ENCODE data around the gene DUSP1. TPM values are rescaled to one million over a fixed set of nuclear protein-coding genes. Genes with fewer than 3 reads are reported as not detected.

The DUSP1 gene
- total RNA-seq, 1 donor from 2014 or later: 4.2 TPM

GRCh38 chr5:172768573-172769341 is 2.2 kb downstream of the DUSP1 start:
- H3K79me2 ChIP-seq (ENCODE audit: low read depth): no peaks in the 10 kb centered on the region
- no peak overlapping the region for H3K9ac ChIP-seq
- H2AFZ ChIP-seq (replicated peaks): no peak overlapping the region
- no peak overlapping the region for H3K27ac ChIP-seq
- H3K9me3 Mint-ChIP-seq: peaks cover 3% of the 10 kb centered on the region
- peaks cover 6% of the 10 kb centered on the region for H3K27me3 Mint-ChIP-seq (ENCODE audit: insufficient read depth, low read depth)
- H3K4me3 ChIP-seq: no peak overlapping the region
- H3K4me1 ChIP-seq: peaks cover 9% of the 10 kb centered on the region
- peaks cover 63% of the 10 kb centered on the region for H3K4me1 Mint-ChIP-seq
- H3K27me3 ChIP-seq: peaks cover 39% of the 10 kb centered on the region
- H4K20me1 ChIP-seq (ENCODE audit: low read depth): peaks cover 9% of the 10 kb centered on the region
- H3K36me3 Mint-ChIP-seq: peaks cover 16% of the 10 kb centered on the region
- TF ChIP-seq EZH2phosphoT487 (IDR thresholded peaks at IDR 0.05) (no peak), EZH2 (IDR thresholded peaks at IDR 0.05) (no peak), CTCF (IDR thresholded peaks at IDR 0.05) (no peak)
- no peaks in the 10 kb centered on the region for H3K9me3 ChIP-seq (ENCODE audit: low read depth)
- H3K27ac Mint-ChIP-seq: no peak overlapping the region
- H3F3A ChIP-seq (ENCODE audit: low read depth): peaks cover 33% of the 10 kb centered on the region
- no peaks in the 10 kb centered on the region for H3K36me3 ChIP-seq
- H3K4me3 Mint-ChIP-seq: peak overlapping the region; percentile 98
- H3K4me2 ChIP-seq: no peak overlapping the region
- no peak for DNase-seq (ENCODE audit: low spot score)

GRCh38 chr5:172768098-172768572 is 2.9 kb downstream of the DUSP1 start:
- DNase-seq (ENCODE audit: low spot score): no peak
- H3K27me3 ChIP-seq: peaks cover 33% of the 10 kb centered on the region
- H3K9me3 Mint-ChIP-seq: peaks cover 3% of the 10 kb centered on the region
- no peaks in the 10 kb centered on the region for H3K79me2 ChIP-seq (ENCODE audit: low read depth)
- no peak overlapping the region for H3K4me3 ChIP-seq
- H2AFZ ChIP-seq (replicated peaks): no peak overlapping the region
- no peak overlapping the region for H3K27ac Mint-ChIP-seq
- no peak overlapping the region for H3K27ac ChIP-seq
- H3K4me1 ChIP-seq: peaks cover 9% of the 10 kb centered on the region
- H4K20me1 ChIP-seq (ENCODE audit: low read depth): peaks cover 9% of the 10 kb centered on the region
- H3K4me2 ChIP-seq: no peak overlapping the region
- peaks cover 33% of the 10 kb centered on the region for H3F3A ChIP-seq (ENCODE audit: low read depth)
- no peak overlapping the region for H3K4me3 Mint-ChIP-seq
- no peaks in the 10 kb centered on the region for H3K9me3 ChIP-seq (ENCODE audit: low read depth)
- H3K27me3 Mint-ChIP-seq (ENCODE audit: insufficient read depth, low read depth): peaks cover 6% of the 10 kb centered on the region
- H3K9ac ChIP-seq: no peak overlapping the region
- TF ChIP-seq EZH2 (IDR thresholded peaks at IDR 0.05): no peak
- TF ChIP-seq EZH2phosphoT487 (IDR thresholded peaks at IDR 0.05): no peak
- no peak for TF ChIP-seq CTCF (IDR thresholded peaks at IDR 0.05)
- peaks cover 16% of the 10 kb centered on the region for H3K36me3 Mint-ChIP-seq
- H3K4me1 Mint-ChIP-seq: peaks cover 65% of the 10 kb centered on the region
- no peaks in the 10 kb centered on the region for H3K36me3 ChIP-seq

- peaks cover 9% of the 10 kb centered on the region for H4K20me1 ChIP-seq (ENCODE audit: low read depth)
Measured at GRCh38 chr5:172766287-172767108, 4.5 kb downstream of the DUSP1 start.

More at GRCh38 chr5:172766287-172767108, 4.5 kb downstream of the DUSP1 start:
- H3K4me3 Mint-ChIP-seq: peak overlapping the region; percentile 84
- Histone ChIP-seq H3K79me2 (ENCODE audit: low read depth) (no peaks in the 10 kb centered on the region), H3K9ac (no peak overlapping the region), H3K27me3 (peaks cover 18% of the 10 kb centered on the region), H3K36me3 (no peaks in the 10 kb centered on the region), H3K4me3 (no peak overlapping the region), H3K4me2 (peak overlapping the region; percentile 79), H3K9me3 (ENCODE audit: low read depth) (no peaks in the 10 kb centered on the region), H2AFZ (replicated peaks) (no peak overlapping the region), H3F3A (ENCODE audit: low read depth) (peaks cover 27% of the 10 kb centered on the region), H3K27ac (no peak overlapping the region), H3K4me1 (peaks cover 6% of the 10 kb centered on the region)
- H3K27me3 Mint-ChIP-seq (ENCODE audit: insufficient read depth, low read depth): peaks cover 6% of the 10 kb centered on the region
- H3K27ac Mint-ChIP-seq: peak overlapping the region; percentile 75
- peaks cover 16% of the 10 kb centered on the region for H3K36me3 Mint-ChIP-seq
- H3K4me1 Mint-ChIP-seq: peaks cover 55% of the 10 kb centered on the region
- TF ChIP-seq CTCF (IDR thresholded peaks at IDR 0.05) (no peak), EZH2 (IDR thresholded peaks at IDR 0.05) (no peak), EZH2phosphoT487 (IDR thresholded peaks at IDR 0.05) (no peak)
- DNase-seq (ENCODE audit: low spot score): no peak
- H3K9me3 Mint-ChIP-seq: peaks cover 5% of the 10 kb centered on the region

Data from neural progenitor cell (in vitro differentiated cells).